ENCODE data around the gene SERGEF. TPM values are rescaled to one million over a fixed set of nuclear protein-coding genes. Genes with fewer than 3 reads are reported as not detected.

SERGEF gene
- total and polyA plus RNA-seq, 7 donors: 24.0 to 50.4 (median 30.7) TPM

- H3K36me3 ChIP-seq: no peaks in the 10 kb centered on the region
- no peak overlapping the region for H3K27ac ChIP-seq
- TF ChIP-seq POLR2A (IDR thresholded peaks at IDR 0.05) (no peak), POLR2AphosphoS5 (IDR thresholded peaks at IDR 0.05) (no peak), CTCF (IDR thresholded peaks at IDR 0.05) (no peak), EP300 (IDR thresholded peaks at IDR 0.05) (no peak)
- H3K4me3 ChIP-seq: no peak overlapping the region
- intact Hi-C loops (cut with DNase I): no loop called here
- H3K9me3 ChIP-seq: no peaks in the 10 kb centered on the region
- 87 to 89% methylated on average over 5 of the region's 5 CpGs for WGBS, 2 donors
- no peak for DNase-seq
- H3K27me3 ChIP-seq: no peaks in the 10 kb centered on the region
- H3K4me1 ChIP-seq: no peaks in the 10 kb centered on the region
These were observed 173.4 kb downstream of the SERGEF start for GRCh38 chr11:17839450-17839849.

- Histone ChIP-seq H3K9me3 (no peaks in the 10 kb centered on the region), H3K27ac (no peak overlapping the region), H3K4me3 (no peak overlapping the region), H3K36me3 (no peaks in the 10 kb centered on the region), H3K27me3 (no peaks in the 10 kb centered on the region), H3K4me1 (no peaks in the 10 kb centered on the region)
- 98 to 99% methylated on average over 3 of the region's 3 CpGs for WGBS, 2 donors
- TF ChIP-seq EP300 (IDR thresholded peaks at IDR 0.05) (no peak), POLR2AphosphoS5 (IDR thresholded peaks at IDR 0.05) (no peak), POLR2A (IDR thresholded peaks at IDR 0.05) (no peak), CTCF (IDR thresholded peaks at IDR 0.05) (no peak)
- DNase-seq: no peak
- intact Hi-C loops (cut with DNase I): no loop called here
These were observed 174.7 kb downstream of the SERGEF start for GRCh38 chr11:17838102-17838501.

GRCh38 chr11:17831883-17832282 lies 181.0 kb downstream of the SERGEF start:
- Histone ChIP-seq H3K9me3 (no peaks in the 10 kb centered on the region), H3K4me3 (no peak overlapping the region), H3K27me3 (no peaks in the 10 kb centered on the region), H3K4me1 (peaks cover 0 to 16% (median 7%) of the 10 kb centered on the region in 4 donors), H3K36me3 (no peaks in the 10 kb centered on the region), H3K27ac (no peak overlapping the region)
- no peak for DNase-seq
- TF ChIP-seq POLR2A (IDR thresholded peaks at IDR 0.05) (no peak), POLR2AphosphoS5 (IDR thresholded peaks at IDR 0.05) (no peak), EP300 (IDR thresholded peaks at IDR 0.05) (no peak), CTCF (IDR thresholded peaks at IDR 0.05) (no peak)
- intact Hi-C loops (cut with DNase I): no loop called here
- WGBS, 2 donors: 96% methylated on average over 3 of the region's 3 CpGs

GRCh38 chr11:17831228-17831627 lies 181.6 kb downstream of the SERGEF start:
- H3K36me3 ChIP-seq: no peaks in the 10 kb centered on the region
- H3K27ac ChIP-seq: no peak overlapping the region
- DNase-seq: no peak
- no peaks in the 10 kb centered on the region for H3K9me3 ChIP-seq
- H3K4me3 ChIP-seq: no peak overlapping the region
- WGBS, 2 donors: 89 to 92% methylated on average over 1 of the region's 1 CpG
- H3K4me1 ChIP-seq: peaks cover 0 to 16% (median 7%) of the 10 kb centered on the region in 4 donors
- TF ChIP-seq POLR2A (IDR thresholded peaks at IDR 0.05) (no peak), EP300 (IDR thresholded peaks at IDR 0.05) (no peak), POLR2AphosphoS5 (IDR thresholded peaks at IDR 0.05) (no peak)
- no peaks in the 10 kb centered on the region for H3K27me3 ChIP-seq
- intact Hi-C loops (cut with DNase I): no loop called here

GRCh38 chr11:17828311-17828751 lies 184.5 kb downstream of the SERGEF start:
- no peaks in the 10 kb centered on the region for H3K9me3 ChIP-seq
- no peaks in the 10 kb centered on the region for H3K27me3 ChIP-seq
- H3K4me3 ChIP-seq: no peak overlapping the region
- H3K36me3 ChIP-seq: no peaks in the 10 kb centered on the region
- TF ChIP-seq POLR2AphosphoS5 (IDR thresholded peaks at IDR 0.05) (peak; percentile 35 to 70 (median 60)), POLR2A (IDR thresholded peaks at IDR 0.05) (no peak), CTCF (IDR thresholded peaks at IDR 0.05) (no peak), EP300 (IDR thresholded peaks at IDR 0.05) (no peak)
- intact Hi-C loops (cut with DNase I): no loop called here
- H3K4me1 ChIP-seq: peaks cover 0 to 16% (median 7%) of the 10 kb centered on the region in 4 donors
- DNase-seq: peak; percentile 88
- WGBS, 2 donors: 79 to 82% methylated on average over 9 of the region's 9 CpGs
- no peak overlapping the region for H3K27ac ChIP-seq
